Subcutaneous abdominal adipose tissue (tissue), 5 donors: ENCODE results near the gene POU2F3.
A peak's percentile ranks its signal among the peaks of the same experiment; 100 is the strongest.

ENCODE experiments used
- H3K27ac ChIP-seq: one replicate; pipeline ENCODE4 v1.7.0; 2013; ENCODE audit warnings: low read depth, mild to moderate bottlenecking, inconsistent platforms, low read length, moderate library complexity
- H3K27me3 ChIP-seq, 5 donors: one replicate each; pipeline ENCODE4 v1.7.0; 2013; ENCODE audit warnings: low read length in 5 of 5, inconsistent platforms in 1 of 5; ENCODE audit not compliant: control insufficient read depth in 5 of 5, insufficient read depth in 4 of 5
- H3K36me3 ChIP-seq, 5 donors: one replicate each; pipeline ENCODE4 v1.7.0; 2013; ENCODE audit warnings: low read length in 5 of 5; ENCODE audit not compliant: control insufficient read depth in 5 of 5, insufficient read depth in 5 of 5
- H3K4me1 ChIP-seq, 5 donors: one replicate each; pipeline ENCODE4 v1.7.0; 2013; ENCODE audit warnings: low read length in 5 of 5, mild to moderate bottlenecking in 3 of 5, moderate library complexity in 1 of 5; ENCODE audit not compliant: control insufficient read depth in 5 of 5, insufficient read depth in 5 of 5
- H3K4me3 ChIP-seq, 5 donors: one replicate each; pipeline ENCODE4 v1.7.0; 2013; ENCODE audit warnings: low read length in 5 of 5, low read depth in 1 of 5
- H3K9ac ChIP-seq, 5 donors: one replicate each; pipeline ENCODE4 v1.7.0; 2013; ENCODE audit warnings: low read length in 5 of 5, mild to moderate bottlenecking in 4 of 5, moderate library complexity in 3 of 5
- H3K9me3 ChIP-seq, 5 donors: one replicate each; pipeline ENCODE4 v1.7.0; 2013; ENCODE audit warnings: low read length in 5 of 5; ENCODE audit not compliant: control insufficient read depth in 5 of 5
- donor health status: healthy.
- donor health status: healthy.
- donor health status: healthy.
- donor health status: healthy.
- donor health status: healthy.

The POU2F3 gene

DNA sequence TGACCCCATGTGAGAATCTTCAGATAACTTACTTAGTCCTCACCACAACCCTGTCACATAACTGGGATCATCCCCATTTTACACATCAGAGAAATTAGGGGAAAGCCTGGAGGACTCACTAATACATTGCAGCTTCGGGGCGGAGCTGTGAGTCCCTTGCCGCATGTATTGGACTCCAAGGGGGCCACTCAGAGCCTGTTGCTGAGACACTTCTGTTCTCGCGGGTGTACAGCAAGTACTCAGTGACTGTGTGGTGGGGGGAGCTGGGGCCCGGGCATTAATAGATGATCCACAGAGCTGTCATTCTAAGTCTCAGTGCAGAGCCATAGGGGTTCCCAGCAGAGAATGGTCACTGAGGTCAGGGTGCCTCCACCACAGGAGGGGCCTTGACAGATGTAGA, 15.6 kb upstream of the POU2F3 start:
- Histone ChIP-seq H3K4me3 (peak overlapping the region in 1 of 5 donors; percentile 10), H3K27ac (peak overlapping the region; percentile 23), H3K36me3 (peaks cover 0 to 37% (median 33%) of the 10 kb centered on the region in 5 donors), H3K4me1 (peaks cover 19 to 63% (median 62%) of the 10 kb centered on the region in 5 donors), H3K27me3 (no peaks in the 10 kb centered on the region), H3K9ac (no peak overlapping the region), H3K9me3 (no peaks in the 10 kb centered on the region)

DNA sequence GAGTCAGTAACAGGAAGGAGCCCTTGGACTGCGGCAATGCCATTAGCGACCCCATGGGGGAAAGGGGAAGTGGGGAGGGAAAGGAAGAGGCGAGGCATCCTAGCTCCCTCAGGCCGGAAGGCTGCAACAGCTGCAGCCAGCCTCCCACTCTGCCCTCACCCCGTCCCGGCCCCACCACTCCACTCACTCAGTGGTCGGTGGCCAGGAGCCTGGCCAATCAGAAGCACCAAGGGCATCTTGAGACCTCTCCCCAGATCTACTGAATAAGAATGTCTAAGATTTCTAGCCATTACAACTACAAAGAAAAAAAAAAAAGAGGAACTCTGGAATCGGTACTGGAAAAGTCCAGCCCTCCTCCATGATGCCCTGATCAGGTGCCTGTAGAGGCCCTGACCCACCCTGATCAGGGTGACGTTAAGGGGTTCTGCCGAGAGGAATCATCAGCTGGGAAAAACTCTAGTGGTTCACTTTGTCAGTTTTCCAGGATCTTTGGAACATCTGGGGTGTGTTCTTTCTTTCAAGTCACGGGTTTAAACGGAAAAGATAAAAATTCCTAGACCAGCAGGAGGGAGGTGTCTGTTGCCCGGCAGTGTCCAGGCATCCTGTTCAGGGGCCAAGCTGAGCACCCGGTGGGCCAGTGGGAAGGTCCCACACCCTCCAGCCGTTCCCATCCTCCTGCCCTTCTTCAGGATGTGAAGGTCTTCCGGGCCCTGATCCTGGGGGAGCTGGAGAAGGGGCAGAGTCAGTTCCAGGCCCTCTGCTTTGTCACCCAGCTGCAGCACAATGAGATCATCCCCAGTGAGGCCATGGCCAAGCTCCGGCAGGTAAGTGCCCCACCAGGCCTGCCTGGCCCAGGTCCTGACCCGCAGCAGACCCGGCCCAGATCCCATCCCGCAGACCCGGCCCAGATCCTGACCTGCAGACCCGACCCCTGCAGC, 14.7 kb upstream of the POU2F3 start:
- Histone ChIP-seq H3K4me3 (peak overlapping the region in 1 of 5 donors; percentile 10), H3K4me1 (peaks cover 14 to 54% (median 53%) of the 10 kb centered on the region in 5 donors), H3K9ac (peak overlapping the region in 3 of 5 donors; percentile 12 to 31 (median 30)), H3K36me3 (peaks cover 0 to 40% (median 34%) of the 10 kb centered on the region in 5 donors), H3K9me3 (no peaks in the 10 kb centered on the region), H3K27me3 (no peaks in the 10 kb centered on the region), H3K27ac (peak overlapping the region; percentile 23)

DNA sequence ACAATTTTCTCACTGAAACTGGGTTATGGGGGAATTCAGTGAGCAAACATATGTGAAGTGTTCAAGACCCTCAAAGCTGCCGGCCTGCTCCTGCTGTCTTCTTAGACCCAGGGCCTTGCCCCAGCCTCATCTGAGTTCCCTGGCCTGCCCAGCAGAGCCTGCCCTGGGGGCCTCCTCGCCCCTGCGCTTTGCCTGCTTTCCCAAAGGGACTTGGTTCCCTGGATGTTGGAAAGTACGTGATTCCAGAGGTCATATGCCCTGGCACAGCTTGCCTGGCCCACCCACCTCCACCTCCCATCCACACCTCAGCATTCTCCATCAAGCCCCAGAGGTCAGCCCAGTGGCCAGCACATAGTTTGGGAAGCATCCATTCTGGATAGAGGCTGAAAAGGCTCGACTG, 13.7 kb upstream of the POU2F3 start:
- Histone ChIP-seq H3K27ac (peak overlapping the region; percentile 23), H3K36me3 (peaks cover 0 to 37% (median 34%) of the 10 kb centered on the region in 5 donors), H3K4me3 (no peak overlapping the region), H3K9me3 (no peaks in the 10 kb centered on the region), H3K27me3 (no peaks in the 10 kb centered on the region), H3K9ac (peak overlapping the region in 2 of 5 donors; percentile 6 to 19), H3K4me1 (peaks cover 8 to 44% (median 43%) of the 10 kb centered on the region in 5 donors)

DNA sequence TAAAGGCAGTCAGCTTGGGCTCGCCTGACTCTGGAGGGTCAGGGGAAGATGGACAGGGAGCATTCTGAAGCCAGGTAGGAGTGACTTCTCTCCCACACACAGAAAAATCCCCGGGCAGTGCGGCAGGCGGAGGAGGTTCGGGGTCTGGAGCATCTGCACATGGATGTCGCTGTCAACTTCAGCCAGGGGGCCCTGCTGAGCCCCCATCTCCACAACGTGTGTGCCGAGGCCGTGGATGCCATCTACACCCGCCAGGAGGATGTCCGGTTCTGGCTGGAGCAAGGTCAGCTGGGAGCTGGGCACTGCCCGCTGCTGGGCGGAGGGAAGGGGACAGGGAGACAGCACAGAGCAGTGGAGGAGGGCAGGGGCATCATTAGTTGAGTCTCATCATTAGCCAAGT, 13.2 kb upstream of the POU2F3 start:
- H3K9me3 ChIP-seq, result no peaks in the 10 kb centered on the region
- H3K27me3 ChIP-seq, result no peaks in the 10 kb centered on the region
- peaks cover 3 to 39% (median 38%) of the 10 kb centered on the region in 5 donors for H3K4me1 ChIP-seq
- H3K9ac ChIP-seq, result no peak overlapping the region
- H3K4me3 ChIP-seq, result no peak overlapping the region
- H3K36me3 ChIP-seq, result peaks cover 0 to 37% (median 34%) of the 10 kb centered on the region in 5 donors
- H3K27ac ChIP-seq, result no peak overlapping the region

DNA sequence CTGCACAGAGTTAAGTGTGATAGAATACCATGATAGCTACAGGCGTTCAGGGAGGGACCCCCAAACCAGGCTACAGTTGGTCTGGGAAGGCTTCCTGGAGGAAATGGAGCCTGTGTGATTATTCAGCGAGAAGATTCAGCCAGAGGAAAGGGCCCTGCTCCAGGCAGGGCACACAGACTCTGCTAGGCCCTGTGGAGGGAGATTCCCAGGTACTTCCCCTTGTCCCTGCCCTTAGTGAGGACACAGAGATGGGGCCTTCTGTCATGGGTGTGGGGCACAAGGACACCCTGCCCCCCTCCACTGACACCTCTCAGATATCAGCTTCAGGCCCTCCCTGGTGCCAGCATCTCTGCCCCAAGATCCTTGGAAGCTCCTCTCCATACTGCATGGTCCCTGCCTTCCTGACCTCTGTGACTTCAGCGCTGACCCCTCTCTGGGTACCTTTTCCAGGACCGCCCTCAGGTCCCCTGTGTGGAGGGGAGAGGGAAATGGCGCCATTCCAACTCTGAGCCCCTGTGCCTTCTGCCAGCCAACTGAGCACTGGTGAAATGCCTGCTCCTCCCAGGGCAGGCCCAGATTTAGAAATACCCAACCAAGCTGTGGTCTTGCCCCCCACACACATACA, 12.6 kb upstream of the POU2F3 start:
- Histone ChIP-seq H3K4me1 (peaks cover 2 to 34% (median 32%) of the 10 kb centered on the region in 5 donors), H3K4me3 (no peak overlapping the region), H3K27ac (no peak overlapping the region), H3K36me3 (peaks cover 0 to 37% (median 34%) of the 10 kb centered on the region in 5 donors), H3K9me3 (no peaks in the 10 kb centered on the region), H3K9ac (no peak overlapping the region), H3K27me3 (no peaks in the 10 kb centered on the region)

DNA sequence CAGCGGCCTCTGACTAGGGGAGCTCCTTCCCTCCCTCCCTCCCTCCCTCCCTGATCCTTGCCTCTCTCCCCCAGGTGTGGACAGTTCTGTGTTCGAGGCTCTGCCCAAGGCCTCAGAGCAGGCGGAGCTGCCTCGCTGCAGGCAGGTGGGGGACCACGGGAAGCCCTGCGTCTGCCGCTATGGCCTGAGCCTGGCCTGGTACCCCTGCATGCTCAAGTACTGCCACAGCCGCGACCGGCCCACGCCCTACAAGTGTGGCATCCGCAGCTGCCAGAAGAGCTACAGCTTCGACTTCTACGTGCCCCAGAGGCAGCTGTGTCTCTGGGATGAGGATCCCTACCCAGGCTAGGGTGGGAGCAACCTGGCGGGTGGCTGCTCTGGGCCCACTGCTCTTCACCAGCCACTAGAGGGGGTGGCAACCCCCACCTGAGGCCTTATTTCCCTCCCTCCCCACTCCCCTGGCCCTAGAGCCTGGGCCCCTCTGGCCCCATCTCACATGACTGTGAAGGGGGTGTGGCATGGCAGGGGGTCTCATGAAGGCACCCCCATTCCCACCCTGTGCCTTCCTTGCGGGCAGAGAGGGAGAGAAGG, 11.1 kb upstream of the POU2F3 start:
- no peak overlapping the region for H3K9ac ChIP-seq
- H3K4me3 ChIP-seq, result no peak overlapping the region
- no peak overlapping the region for H3K27ac ChIP-seq
- peaks cover 0 to 37% (median 32%) of the 10 kb centered on the region in 5 donors for H3K36me3 ChIP-seq
- peaks cover 0 to 10% (median 0%) of the 10 kb centered on the region in 5 donors for H3K27me3 ChIP-seq
- peaks cover 0 to 23% (median 21%) of the 10 kb centered on the region in 5 donors for H3K4me1 ChIP-seq
- H3K9me3 ChIP-seq, result no peaks in the 10 kb centered on the region

DNA sequence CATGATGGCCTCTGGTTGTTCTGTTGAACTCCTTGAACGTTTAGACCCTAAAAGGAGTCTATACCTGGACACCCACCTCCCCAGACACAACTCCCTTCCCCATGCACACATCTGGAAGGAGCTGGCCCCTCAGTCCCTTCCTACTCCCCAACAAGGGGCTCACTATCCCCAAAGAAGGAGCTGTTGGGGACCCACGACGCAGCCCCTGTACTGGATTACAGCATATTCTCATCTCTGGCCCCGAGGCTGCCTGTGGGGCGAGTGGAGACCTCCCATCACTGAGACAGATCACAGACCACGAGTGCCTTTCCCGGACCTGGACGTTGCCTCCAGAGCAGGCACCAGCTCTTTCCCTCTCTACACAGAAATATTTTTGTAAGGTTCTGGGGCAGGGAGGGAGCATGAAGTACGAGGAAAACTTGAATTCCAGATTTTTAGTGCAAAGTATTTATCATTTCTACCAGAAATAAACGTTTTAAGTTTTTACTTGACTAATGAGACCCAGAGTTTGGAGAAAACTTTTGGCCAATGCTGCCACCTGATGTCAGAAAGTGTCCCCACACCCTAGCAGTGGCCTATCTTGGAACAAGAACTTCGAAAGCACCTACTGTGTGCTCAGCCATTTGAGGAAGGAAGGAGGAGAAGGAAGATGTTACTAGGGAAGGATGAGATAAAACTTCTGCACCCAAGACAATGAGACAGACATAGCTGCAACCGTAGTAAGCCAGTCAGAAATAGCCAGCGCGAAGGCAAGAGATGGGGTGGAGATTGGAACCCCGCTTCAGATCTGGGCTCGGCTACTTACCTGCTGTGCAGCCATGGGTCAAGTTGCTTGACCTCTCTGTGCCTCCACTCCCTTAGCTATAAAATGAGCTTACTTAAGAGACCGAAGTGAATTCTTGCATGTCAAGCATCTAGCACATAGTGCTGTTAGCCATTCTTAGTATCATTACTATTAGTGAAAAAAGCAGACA, 10.2 kb upstream of the POU2F3 start:
- Histone ChIP-seq H3K27me3 (peaks cover 0 to 14% (median 8%) of the 10 kb centered on the region in 5 donors), H3K4me3 (no peak overlapping the region), H3K9me3 (no peaks in the 10 kb centered on the region), H3K9ac (no peak overlapping the region), H3K4me1 (peaks cover 0 to 23% (median 17%) of the 10 kb centered on the region in 5 donors), H3K27ac (no peak overlapping the region), H3K36me3 (peaks cover 0 to 37% (median 32%) of the 10 kb centered on the region in 5 donors)

DNA sequence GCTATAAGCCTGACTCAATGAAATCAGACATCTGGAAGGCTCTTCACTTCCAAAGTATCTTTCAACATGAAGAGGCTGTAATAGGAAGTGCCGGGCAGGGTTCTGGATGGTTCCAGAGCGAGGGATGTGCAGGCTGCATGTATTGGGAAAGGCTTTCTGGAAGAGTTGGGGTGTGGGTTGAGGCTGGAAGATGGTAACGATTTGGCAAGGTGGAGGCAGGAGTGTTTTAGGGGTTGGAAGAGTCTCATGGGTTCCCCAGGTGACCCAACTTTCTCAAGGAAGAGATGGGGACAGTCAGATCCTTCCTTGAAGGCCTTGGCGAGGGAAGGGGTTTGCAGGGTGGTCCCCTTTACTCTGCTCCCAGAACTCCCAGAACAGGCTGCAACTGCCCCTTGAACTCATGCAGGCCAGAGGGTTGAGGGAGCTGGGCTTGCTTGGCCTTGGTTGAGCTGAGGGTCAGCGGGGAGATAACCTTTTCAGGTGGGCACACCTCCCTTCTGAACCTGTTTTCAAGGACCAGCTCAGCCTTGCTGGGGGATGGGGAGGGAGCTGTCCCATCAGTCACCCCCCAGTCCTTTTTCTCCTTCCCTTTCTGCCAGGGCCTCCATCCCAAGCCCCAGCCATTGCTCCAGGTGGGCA, 9.4 kb upstream of the POU2F3 start:
- peaks cover 0 to 21% (median 12%) of the 10 kb centered on the region in 5 donors for H3K4me1 ChIP-seq
- no peaks in the 10 kb centered on the region for H3K9me3 ChIP-seq
- H3K4me3 ChIP-seq, result no peak overlapping the region
- H3K36me3 ChIP-seq, result peaks cover 0 to 37% (median 32%) of the 10 kb centered on the region in 5 donors
- peaks cover 0 to 14% (median 12%) of the 10 kb centered on the region in 5 donors for H3K27me3 ChIP-seq
- no peak overlapping the region for H3K9ac ChIP-seq
- no peak overlapping the region for H3K27ac ChIP-seq

DNA sequence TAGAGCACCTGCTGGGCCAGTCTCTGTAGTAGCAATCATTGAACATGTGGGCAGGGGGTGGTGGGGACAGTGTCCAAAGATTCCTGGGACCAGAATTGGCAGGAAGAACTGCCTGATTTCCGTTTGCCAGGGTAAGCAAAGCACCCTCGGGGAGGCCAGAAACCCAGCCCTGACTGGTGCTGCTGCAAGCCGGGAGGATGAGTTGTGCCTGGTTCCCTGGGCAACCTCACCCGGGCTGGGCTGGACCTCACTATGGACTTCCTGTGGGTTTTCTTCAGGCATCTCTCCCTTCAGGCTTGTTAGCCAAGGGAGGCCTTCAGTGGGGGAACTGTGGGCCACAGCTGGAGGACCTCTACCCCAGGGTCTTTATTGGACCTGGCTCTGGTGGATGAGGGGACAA, 8.0 kb upstream of the POU2F3 start:
- H3K9me3 ChIP-seq, result no peaks in the 10 kb centered on the region
- no peak overlapping the region for H3K4me3 ChIP-seq
- H3K27me3 ChIP-seq, result peaks cover 0 to 14% (median 12%) of the 10 kb centered on the region in 5 donors
- H3K9ac ChIP-seq, result no peak overlapping the region
- H3K4me1 ChIP-seq, result peaks cover 0 to 19% (median 7%) of the 10 kb centered on the region in 5 donors
- H3K27ac ChIP-seq, result no peak overlapping the region
- peaks cover 0 to 25% (median 23%) of the 10 kb centered on the region in 5 donors for H3K36me3 ChIP-seq
